ENCODE data around the gene IBA57.
A peak's percentile ranks its signal among the peaks of the same experiment; 100 is the strongest.

The IBA57 gene

GRCh38 chr1:228197555-228198147, 32.0 kb downstream of the IBA57 start:
- DNase-seq: no peak

DNA sequence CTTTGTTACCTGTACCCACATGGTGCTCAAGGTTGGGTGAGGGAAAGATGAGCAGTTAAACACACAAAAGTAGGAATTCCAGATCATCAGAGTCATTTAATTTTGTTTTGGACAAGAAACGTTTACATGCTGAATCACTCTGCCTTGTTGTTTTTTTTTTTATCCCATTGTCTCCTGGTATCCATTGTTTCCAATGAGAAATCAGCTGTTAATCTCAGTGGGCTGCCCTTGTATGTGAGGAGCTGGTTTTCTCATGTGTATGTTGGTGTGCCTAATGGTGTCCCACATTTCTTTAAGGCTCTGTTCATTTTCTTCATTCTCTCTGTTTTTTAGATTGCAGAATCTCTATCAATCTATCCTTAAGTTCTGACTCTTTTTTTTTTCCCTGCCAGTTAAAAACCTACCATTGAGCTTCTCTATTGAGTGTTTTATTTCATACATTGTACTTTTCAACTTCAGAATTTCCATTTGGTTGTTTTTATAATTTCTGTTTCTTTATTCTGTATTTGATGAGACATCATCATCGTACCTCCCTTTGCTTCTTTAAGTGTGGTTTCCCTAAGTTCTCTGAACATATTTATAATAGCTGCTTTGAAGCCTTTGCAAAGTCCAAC, 33.5 kb downstream of the IBA57 start:
- peak; percentile 32 for DNase-seq

- no peak for DNase-seq
These were observed 39.4 kb downstream of the IBA57 start for GRCh38 chr1:228204958-228205357.

GRCh38 chr1:228205526-228206436, 40.2 kb downstream of the IBA57 start:
- DNase-seq: no peak

- no peak for DNase-seq
These were observed 41.2 kb downstream of the IBA57 start for GRCh38 chr1:228206582-228207351.

DNA sequence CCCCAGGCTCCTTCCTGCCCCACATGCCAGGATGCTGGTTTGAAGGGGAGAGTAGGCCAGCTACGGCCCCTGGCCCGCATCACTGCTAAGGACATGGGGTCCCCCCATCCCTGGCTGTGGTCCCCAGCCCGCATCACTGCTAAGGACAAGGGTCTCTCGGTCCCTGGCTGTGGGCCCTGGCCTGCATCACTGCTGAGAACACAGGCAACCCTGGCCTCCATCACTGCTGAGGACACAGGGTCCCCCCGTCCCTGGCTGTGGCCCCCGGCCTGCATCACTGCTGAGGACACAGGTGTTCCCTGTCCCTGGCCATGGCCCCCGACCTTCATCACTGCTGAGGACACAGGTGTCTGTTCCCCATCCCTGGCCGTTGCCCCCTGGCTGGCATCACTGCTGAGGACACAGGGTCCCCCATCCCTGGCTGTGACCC, 41.8 kb downstream of the IBA57 start:
- no peak for DNase-seq

DNA sequence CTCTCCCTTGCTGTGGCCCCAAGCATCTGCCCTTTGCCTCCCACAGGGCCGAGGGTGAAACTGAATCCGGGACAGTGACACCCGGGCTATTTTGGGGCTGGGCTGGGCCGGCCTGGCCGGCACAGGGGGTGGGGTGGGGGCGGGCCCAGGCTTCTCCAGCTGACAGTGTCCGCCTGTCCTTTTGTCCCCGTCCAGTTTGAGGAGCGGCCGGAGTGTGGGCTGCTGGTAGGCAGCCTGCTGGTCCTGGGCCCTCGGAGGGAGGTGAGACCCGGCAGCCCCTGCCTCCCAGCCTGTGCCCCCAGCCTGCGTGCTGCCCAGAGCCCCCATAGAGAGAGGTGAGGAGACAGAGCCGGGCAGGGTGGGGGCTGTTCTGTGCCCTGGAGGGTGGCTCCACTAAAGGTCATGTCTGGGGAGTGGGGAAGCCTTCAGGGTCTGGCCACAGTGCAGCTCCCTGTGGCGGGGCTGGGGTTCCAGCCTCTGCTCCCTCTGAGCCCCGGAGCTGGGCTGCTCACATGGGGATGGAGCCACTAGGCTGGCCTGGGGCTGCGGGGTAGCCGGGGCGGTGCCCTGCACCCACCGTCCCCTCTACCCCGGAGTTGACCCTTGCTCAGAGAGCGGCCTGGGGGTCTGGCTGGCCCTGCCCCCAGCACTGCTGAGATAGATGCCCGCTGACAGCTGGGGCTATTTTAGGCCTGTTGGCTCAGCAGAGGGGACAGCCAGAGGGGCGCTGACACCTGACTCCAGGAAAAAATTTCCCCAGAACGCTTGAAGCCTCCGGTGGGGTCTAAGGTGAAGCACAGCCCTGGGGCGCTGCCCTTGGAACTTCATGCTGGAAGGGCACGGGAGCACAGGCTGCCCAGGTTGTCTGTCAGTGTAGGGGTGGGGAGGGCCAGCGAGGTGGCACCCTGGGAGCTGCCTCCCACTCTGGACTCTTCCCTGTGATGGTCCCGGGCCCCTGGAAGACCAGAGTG, 42.5 kb downstream of the IBA57 start, which contains the start of gene OBSCN:
OBSCN (plus strand) TSS at position 194 of the 971 bp plus-strand sequence. CDS start 3,740 bp downstream, outside the sequence.
- no peak for DNase-seq

- no peak for DNase-seq
These were observed 43.4 kb downstream of the IBA57 start for GRCh38 chr1:228208831-228209551.

DNA sequence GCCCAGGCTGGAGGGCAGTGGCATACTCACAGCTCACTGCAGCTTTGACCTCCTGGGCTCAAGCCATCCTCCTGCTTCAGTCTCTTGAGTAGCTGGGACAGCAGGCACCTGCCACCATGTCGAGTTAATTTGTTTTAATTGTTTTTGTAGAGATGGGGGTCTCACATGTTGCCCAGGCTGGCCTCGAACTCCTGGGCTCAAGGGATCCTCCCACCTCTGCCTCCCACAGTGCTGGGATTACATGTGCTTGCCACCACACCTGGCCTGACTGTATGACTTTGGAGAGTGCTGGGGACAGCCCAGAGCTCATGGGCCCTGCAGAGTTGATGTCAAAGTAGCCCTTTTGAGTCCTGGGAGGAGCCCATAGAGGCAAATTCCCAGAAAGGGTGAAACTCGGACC, 44.1 kb downstream of the IBA57 start:
- no peak for DNase-seq

DNA sequence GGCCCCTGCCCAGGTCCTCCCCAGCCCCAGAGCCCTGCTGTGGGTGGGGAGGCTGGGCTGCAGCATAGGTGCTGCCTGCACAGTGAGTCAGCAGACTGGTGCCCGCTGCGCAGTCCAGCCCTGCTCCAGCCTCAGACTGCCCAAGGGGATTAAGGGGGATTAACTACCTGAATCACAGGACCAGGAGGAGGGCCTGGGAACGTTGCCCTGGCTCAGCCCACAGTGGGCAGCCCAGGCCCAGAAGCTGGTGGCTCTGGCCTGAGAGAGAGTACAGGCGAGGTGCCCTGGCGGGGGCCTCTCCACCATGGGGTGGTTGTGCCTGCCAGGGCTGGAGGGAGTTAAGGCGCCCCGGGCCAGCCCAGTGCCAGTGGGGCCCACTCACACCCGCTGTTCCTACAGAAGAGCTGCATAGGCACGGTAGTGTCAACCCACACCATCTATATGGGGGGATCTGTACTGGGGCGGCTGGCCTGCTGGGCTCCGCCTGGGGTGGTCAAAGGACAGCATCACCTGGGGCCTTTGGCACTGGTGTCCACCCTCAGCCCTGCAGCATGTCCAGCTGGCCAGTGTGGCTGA, 44.6 kb downstream of the IBA57 start:
- DNase-seq: no peak

GRCh38 chr1:228210712-228211530, 45.3 kb downstream of the IBA57 start:
- DNase-seq: no peak

DNA sequence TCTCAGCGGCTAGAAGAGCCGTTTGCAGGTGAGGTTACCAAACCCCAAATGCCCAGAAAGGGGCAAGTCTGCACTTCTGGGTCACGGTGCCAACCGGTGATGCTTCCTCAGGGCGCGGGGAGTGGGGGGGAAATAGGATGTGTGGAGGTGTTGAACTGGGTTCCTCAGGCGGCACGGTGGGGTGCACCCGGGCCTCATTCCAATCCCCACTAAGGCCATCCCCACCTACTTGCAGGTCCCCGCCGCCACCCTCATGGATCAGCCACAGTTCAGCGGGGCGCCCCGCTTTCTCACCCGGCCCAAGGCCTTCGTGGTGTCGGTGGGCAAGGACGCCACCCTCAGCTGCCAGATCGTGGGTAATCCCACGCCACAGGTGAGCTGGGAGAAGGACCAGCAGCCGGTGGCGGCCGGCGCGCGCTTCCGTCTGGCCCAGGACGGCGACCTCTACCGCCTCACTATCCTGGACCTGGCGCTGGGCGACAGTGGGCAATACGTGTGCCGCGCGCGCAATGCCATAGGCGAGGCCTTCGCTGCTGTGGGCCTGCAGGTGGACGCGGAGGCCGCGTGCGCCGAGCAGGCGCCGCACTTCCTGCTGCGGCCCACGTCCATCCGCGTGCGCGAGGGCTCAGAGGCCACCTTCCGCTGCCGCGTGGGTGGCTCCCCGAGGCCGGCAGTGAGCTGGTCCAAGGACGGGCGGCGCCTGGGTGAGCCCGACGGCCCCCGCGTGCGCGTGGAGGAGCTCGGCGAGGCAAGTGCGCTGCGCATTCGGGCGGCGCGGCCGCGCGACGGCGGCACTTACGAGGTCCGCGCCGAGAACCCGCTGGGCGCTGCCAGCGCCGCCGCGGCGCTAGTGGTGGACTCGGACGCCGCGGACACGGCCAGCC, 46.2 kb downstream of the IBA57 start:
- no peak for DNase-seq

DNA sequence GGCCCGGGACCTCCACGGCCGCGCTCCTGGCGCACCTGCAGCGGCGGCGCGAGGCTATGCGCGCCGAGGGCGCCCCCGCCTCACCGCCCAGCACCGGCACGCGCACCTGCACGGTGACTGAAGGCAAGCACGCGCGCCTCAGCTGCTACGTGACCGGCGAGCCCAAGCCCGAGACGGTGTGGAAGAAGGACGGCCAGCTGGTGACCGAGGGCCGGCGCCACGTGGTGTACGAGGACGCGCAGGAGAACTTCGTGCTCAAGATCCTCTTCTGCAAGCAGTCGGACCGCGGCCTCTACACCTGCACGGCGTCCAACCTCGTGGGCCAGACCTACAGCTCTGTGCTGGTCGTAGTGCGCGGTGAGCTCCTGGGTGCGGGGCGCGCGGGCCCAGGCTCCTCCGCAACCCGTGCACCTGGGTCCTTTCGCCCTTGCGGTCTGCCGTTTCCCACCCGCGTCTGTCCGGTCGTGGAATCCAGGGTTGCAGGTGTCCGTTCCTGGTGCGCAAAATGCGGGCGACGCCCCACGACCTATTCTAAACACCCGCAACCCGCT, 46.9 kb downstream of the IBA57 start:
- no peak for DNase-seq

DNA sequence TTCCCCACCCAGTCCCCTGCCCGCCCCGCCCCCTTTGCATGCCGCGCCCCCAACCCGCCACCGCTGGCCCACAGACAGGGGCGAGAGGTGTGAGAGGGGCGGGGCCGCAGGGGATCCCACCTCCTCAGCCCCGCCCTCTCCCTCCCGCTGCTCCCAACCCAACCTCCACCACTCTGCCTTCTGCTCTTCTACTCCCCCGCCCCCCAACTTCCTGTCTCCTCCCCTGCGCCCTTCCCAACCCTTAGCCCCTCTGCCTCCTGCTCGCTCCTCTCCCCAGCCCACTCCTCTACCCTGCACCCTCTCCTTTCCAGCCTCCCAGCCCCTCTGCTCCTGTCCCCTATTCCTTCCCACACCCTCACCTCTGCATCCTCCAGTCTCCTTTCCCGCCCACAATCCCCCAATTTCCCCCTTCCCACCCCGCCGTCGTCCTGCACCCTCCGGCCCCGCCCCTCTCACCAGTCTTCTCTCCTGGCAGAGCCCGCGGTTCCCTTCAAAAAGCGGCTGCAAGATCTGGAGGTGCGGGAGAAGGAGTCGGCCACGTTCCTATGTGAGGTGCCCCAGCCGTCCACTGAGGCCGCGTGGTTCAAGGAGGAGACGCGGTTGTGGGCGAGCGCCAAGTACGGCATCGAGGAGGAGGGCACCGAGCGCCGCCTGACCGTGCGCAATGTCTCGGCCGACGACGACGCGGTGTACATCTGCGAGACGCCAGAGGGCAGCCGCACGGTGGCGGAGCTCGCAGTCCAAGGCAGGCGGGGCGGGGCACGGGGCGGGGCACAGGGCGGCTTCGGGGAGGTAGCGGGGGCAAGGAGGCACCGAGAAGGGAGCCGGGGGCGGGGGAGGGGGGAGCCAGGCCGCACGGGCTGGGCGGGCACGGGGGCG, 47.6 kb downstream of the IBA57 start:
- DNase-seq: peak; percentile 94

DNA sequence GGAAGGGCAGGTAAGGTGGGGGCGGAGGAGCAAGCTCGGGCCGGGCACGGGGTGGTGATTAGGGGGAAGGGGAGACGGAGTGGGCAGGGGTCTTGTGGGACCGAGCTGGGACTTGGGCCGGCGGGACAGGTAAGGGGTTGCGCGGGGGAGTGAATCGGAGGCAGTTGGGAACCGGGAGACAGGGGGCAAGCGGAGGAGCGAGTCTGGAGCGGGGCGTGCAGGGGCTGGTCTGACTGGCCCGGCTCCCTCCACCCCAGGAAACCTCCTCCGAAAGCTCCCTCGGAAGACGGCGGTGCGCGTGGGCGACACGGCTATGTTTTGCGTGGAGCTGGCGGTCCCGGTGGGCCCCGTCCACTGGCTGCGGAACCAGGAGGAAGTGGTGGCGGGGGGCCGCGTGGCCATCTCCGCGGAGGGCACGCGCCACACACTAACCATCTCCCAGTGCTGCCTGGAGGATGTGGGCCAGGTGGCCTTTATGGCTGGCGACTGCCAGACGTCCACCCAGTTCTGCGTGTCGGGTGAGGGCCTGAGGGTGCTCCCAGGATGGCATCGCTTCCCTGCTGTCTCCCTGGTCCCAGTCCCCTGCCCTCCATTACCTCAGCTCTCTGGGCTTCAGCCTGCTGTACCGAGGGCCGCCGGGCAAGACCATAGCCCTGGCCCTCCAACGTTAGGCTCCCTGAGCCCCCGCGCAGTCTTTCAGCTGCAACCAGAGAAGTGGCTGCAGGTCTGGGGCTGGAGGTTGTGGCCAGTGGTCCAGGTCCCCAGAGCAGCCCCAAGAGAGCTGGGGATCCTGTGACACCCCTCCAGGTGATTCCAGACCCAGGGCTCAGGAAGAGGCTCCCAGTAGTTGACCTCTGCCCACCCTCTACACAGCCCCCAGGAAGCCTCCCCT, 48.6 kb downstream of the IBA57 start:
- peak; percentile 15 for DNase-seq
